Right lung (tissue), 10 donors: ENCODE results near the gene LDHAL6A. TPM values are rescaled to one million over a fixed set of nuclear protein-coding genes. Genes with fewer than 3 reads are reported as not detected.
"Not testable (repeated sequence)": the region's sequence is repeated elsewhere in the genome, so short reads cannot be mapped to it uniquely, and the experiment has no call there.

ENCODE experiments used
- DNase-seq, 2 donors: peaks; one replicate each; pipeline ENCODE4 v3.0.0-alpha.2; 2013
- long read RNA-seq, 8 donors: transcript quantifications; one replicate each; lab custom pipeline, GENCODE V29; 2026
- polyA plus RNA-seq, 5 donors: library from polyadenylated mRNA; unstranded; fragments of 120-200 nt; gene quantifications; one replicate each; pipeline versions ENCODE4 v1.2.1 to v1.2.3, GENCODE V29; 2013; ENCODE audit warnings: inconsistent platforms in 1 of 5, low replicate concordance in 1 of 5; ENCODE audit not compliant: insufficient read length in 5 of 5, insufficient read depth in 1 of 5

LDHAL6A gene
- polyA plus RNA-seq = 1 to 10 TPM in 2 of 5 donors, under 1 TPM in 3; 0.27 to 1.2 (median 0.69) TPM
- long read RNA-seq, donor 1 = 0 reads
- long read RNA-seq, donor 2, partial matches to known transcripts = 92 of 92 reads
- long read RNA-seq, donor 2, other reads (novel, unspliced or antisense) = 0 of 92 reads
- long read RNA-seq, donor 3, partial matches to known transcripts = 268 of 333 reads
- long read RNA-seq, donor 3, other reads (novel, unspliced or antisense) = 65 of 333 reads
- long read RNA-seq, donor 4 = 0 reads
- long read RNA-seq, donor 5, partial matches to known transcripts = 210 of 215 reads
- long read RNA-seq, donor 5, other reads (novel, unspliced or antisense) = 5 of 215 reads
- long read RNA-seq, donor 6, partial matches to known transcripts = 105 of 171 reads
- long read RNA-seq, donor 6, other reads (novel, unspliced or antisense) = 66 of 171 reads
- long read RNA-seq, donor 7 = 0 reads
- long read RNA-seq, donor 8 = 0 reads

GRCh38 chr11:18455686-18456372, at the start of gene LDHAL6A:
Gene LDHAL6A, plus strand, starts transcription at chr11:18455856. Its CDS starts 825 bp downstream, at chr11:18456681.
- DNase-seq = no peak

- DNase-seq = not testable (repeated sequence)
Observed at GRCh38 chr11:18407400-18407799, 48.3 kb upstream of the LDHAL6A start.

- DNase-seq = no peak
Observed at GRCh38 chr11:18408558-18409291, 46.9 kb upstream of the LDHAL6A start.

- no peak for DNase-seq
Observed at GRCh38 chr11:18416459-18416858, 39.2 kb upstream of the LDHAL6A start.

- no peak for DNase-seq
Observed at GRCh38 chr11:18419040-18419439, 36.6 kb upstream of the LDHAL6A start.

GRCh38 chr11:18420067-18420466, 35.6 kb upstream of the LDHAL6A start:
- no peak for DNase-seq

GRCh38 chr11:18427240-18427639, 28.4 kb upstream of the LDHAL6A start:
- DNase-seq = no peak

- DNase-seq = no peak
Observed at GRCh38 chr11:18429332-18429731, 26.3 kb upstream of the LDHAL6A start.

GRCh38 chr11:18438691-18439090, 17.0 kb upstream of the LDHAL6A start:
- DNase-seq = no peak

- no peak for DNase-seq
Observed at GRCh38 chr11:18449251-18449650, 6.4 kb upstream of the LDHAL6A start.

GRCh38 chr11:18452927-18453326, 2.7 kb upstream of the LDHAL6A start:
- no peak for DNase-seq

- DNase-seq = no peak
Observed at GRCh38 chr11:18457450-18457849, 1.8 kb downstream of the LDHAL6A start.

- no peak for DNase-seq
Observed at GRCh38 chr11:18459634-18460033, 4.0 kb downstream of the LDHAL6A start.

GRCh38 chr11:18461909-18462308, 6.3 kb downstream of the LDHAL6A start:
- no peak for DNase-seq

- DNase-seq = no peak
Observed at GRCh38 chr11:18463439-18463838, 7.8 kb downstream of the LDHAL6A start.

- DNase-seq = no peak
Observed at GRCh38 chr11:18466402-18466801, 10.7 kb downstream of the LDHAL6A start.

GRCh38 chr11:18468059-18468458, 12.4 kb downstream of the LDHAL6A start:
- DNase-seq = no peak

- DNase-seq = no peak
Observed at GRCh38 chr11:18468961-18469360, 13.3 kb downstream of the LDHAL6A start.

- no peak for DNase-seq
Observed at GRCh38 chr11:18471995-18472394, 16.3 kb downstream of the LDHAL6A start.

- no peak for DNase-seq
Observed at GRCh38 chr11:18472587-18472986, 16.9 kb downstream of the LDHAL6A start.

GRCh38 chr11:18479063-18479462, 23.4 kb downstream of the LDHAL6A start:
- no peak for DNase-seq

- no peak for DNase-seq
Observed at GRCh38 chr11:18485913-18486528, 30.4 kb downstream of the LDHAL6A start.
